Raji (cell line): ENCODE results near the gene MECR.

Source experiments
- POLR2A ChIP-seq: IDR thresholded peaks from 2 replicates; pipeline ENCODE4 v1.6.1; 2011; ENCODE audit warnings: low read depth, low read length, control low read depth; ENCODE audit not compliant: insufficient read depth

Gene MECR

GRCh38 chr1:29258976-29259801, 28.5 kb upstream of the MECR start:
- TF ChIP-seq POLR2A: no peak

GRCh38 chr1:29258189-29258975, 27.6 kb upstream of the MECR start:
- TF ChIP-seq POLR2A: no peak

- no peak for TF ChIP-seq POLR2A
Observed at GRCh38 chr1:29256979-29257804, 26.5 kb upstream of the MECR start.

- no peak for TF ChIP-seq POLR2A
Observed at GRCh38 chr1:29256394-29256793, 25.7 kb upstream of the MECR start.

GRCh38 chr1:29255134-29255666, 24.5 kb upstream of the MECR start:
- TF ChIP-seq POLR2A: no peak

GRCh38 chr1:29254346-29254745, 23.6 kb upstream of the MECR start:
- no peak for TF ChIP-seq POLR2A

GRCh38 chr1:29253180-29253579, 22.4 kb upstream of the MECR start:
- no peak for TF ChIP-seq POLR2A

- no peak for TF ChIP-seq POLR2A
Observed at GRCh38 chr1:29251164-29252124, 20.7 kb upstream of the MECR start.

- TF ChIP-seq POLR2A: no peak
Observed at GRCh38 chr1:29249951-29250581, 19.3 kb upstream of the MECR start.

- TF ChIP-seq POLR2A: no peak
Observed at GRCh38 chr1:29249170-29249691, 18.5 kb upstream of the MECR start.

GRCh38 chr1:29248409-29248808, 17.7 kb upstream of the MECR start:
- TF ChIP-seq POLR2A: no peak

- no peak for TF ChIP-seq POLR2A
Observed at GRCh38 chr1:29247571-29248273, 17.0 kb upstream of the MECR start.

GRCh38 chr1:29247044-29247443, 16.3 kb upstream of the MECR start:
- TF ChIP-seq POLR2A: no peak
